GM12878 (cell line): Measurements from ENCODE around the gene DNAH5. TPM values are rescaled to one million over a fixed set of nuclear protein-coding genes. Genes with fewer than 3 reads are reported as not detected.

Experiments
- ATAC-seq: fragments of 200-7000 bp; cut with Tn5 transposase; 3 replicates; pipeline ENCODE4 v1.9.1; 2020; ENCODE audit warnings: mild to moderate bottlenecking, moderate library complexity
- BruUV-seq: library from RNA; stranded (reverse); fragments of 400-500 nt; replicated peaks from 2 replicates; lab custom pipeline; 2021; lab: Mats Ljungman, UMichigan
- CTCF ChIA-PET: fragments of 300-600 bp; sonication (Branson Sonifier 250); formaldehyde crosslinking; extraction: SDS; loops from one replicate; lab custom pipeline; 2021; ENCODE audit warnings: inconsistent platforms; lab: Yijun Ruan, JAX
- POLR2A ChIA-PET: fragments of 350-600 bp; formaldehyde crosslinking; extraction: SDS; loops from one replicate; lab custom pipeline; 2021; ENCODE audit warnings: inconsistent platforms; lab: Charles Lee
- RAD21 ChIA-PET: fragments of 300-600 bp; sonication (Branson Sonifier 250); formaldehyde crosslinking; loops from one replicate; lab custom pipeline; 2023; ENCODE audit warnings: antibody characterized with exemption; ENCODE audit not compliant: unreplicated experiment; lab: Charles Lee
- SMC1A ChIA-PET: fragments of 300-600 bp; sonication (Branson Sonifier 250); formaldehyde crosslinking; loops from one replicate; lab custom pipeline; 2023; ENCODE audit not compliant: unreplicated experiment, uncharacterized antibody; lab: Charles Lee
- DNase-seq: peaks from one replicate; pipeline ENCODE4 v3.0.0-alpha.2; 2011; ENCODE audit warnings: low read depth, low spot score
- FAIRE-seq: peaks from 3 replicates; lab custom pipeline; 2011; peaks lifted over from hg19 to GRCh38; lab: Jason Lieb, UNC
- H2AFZ ChIP-seq: 2 replicates; pipeline ENCODE4 v1.6.0; 2011; ENCODE audit warnings: low read depth, low read length, control low read depth; ENCODE audit not compliant: control insufficient read depth
- H3K27ac ChIP-seq: 2 replicates; pipeline ENCODE4 v1.5.1; 2011; ENCODE audit warnings: control low read depth; ENCODE audit not compliant: control insufficient read depth, insufficient read depth
- H3K27me3 ChIP-seq, 2 experiments: replicated peaks in 1 of 2; 2 replicates each; pipeline versions ENCODE4 v1.6.0 to v1.6.1; 2011; ENCODE audit warnings: low read length in 1 of 2; ENCODE audit not compliant: control insufficient read depth in 2 of 2, insufficient read depth in 2 of 2
- H3K36me3 ChIP-seq, 2 experiments: 2 replicates each; pipeline ENCODE4 v1.5.1; 2011; ENCODE audit warnings: low read length in 1 of 2; ENCODE audit not compliant: control insufficient read depth in 2 of 2, insufficient read depth in 2 of 2
- H3K4me1 ChIP-seq: 2 replicates; pipeline ENCODE4 v1.6.1; 2011; ENCODE audit warnings: mild to moderate bottlenecking, low read length, moderate library complexity, mixed read lengths; ENCODE audit not compliant: control insufficient read depth, insufficient read depth
- H3K4me2 ChIP-seq: 2 replicates; pipeline ENCODE4 v1.6.0; 2011; ENCODE audit warnings: control low read depth; ENCODE audit not compliant: control insufficient read depth, insufficient read depth
- H3K4me3 ChIP-seq: fragments of 200-600 bp; sonication (generic); 2 replicates; pipeline ENCODE4 v1.5.1; 2016
- H3K79me2 ChIP-seq: 2 replicates; pipeline ENCODE4 v1.6.0; 2011; ENCODE audit warnings: low read length; ENCODE audit not compliant: control insufficient read depth, insufficient read depth
- H3K9ac ChIP-seq: 2 replicates; pipeline ENCODE4 v1.8.0; 2011; ENCODE audit warnings: low read length, control low read depth, mixed read lengths; ENCODE audit not compliant: control insufficient read depth, insufficient read depth
- H3K9me3 ChIP-seq: replicated peaks from 3 replicates; pipeline ENCODE4 v1.5.1; 2011; ENCODE audit warnings: mild to moderate bottlenecking, low read length; ENCODE audit not compliant: control insufficient read depth, insufficient read depth
- H4K20me1 ChIP-seq: 2 replicates; pipeline ENCODE4 v1.6.0; 2011; ENCODE audit not compliant: control insufficient read depth, insufficient read depth
- ATF7 ChIP-seq: fragments of 450-650 bp; IDR thresholded peaks from 2 replicates; pipeline ENCODE4 v1.6.1; 2016; ENCODE audit warnings: low read depth, mild to moderate bottlenecking
- CEBPB ChIP-seq, 2 experiments: fragments of 150-350 bp in 1 of 2; IDR thresholded peaks; 2 replicates each; pipeline ENCODE4 v1.6.1; 2012 to 2014; ENCODE audit warnings: low read depth in 2 of 2, low read length in 2 of 2, borderline replicate concordance in 1 of 2, inconsistent platforms in 1 of 2
- CREM ChIP-seq: IDR thresholded peaks from 2 replicates; pipeline ENCODE4 v1.6.1; 2014; ENCODE audit warnings: antibody characterized with exemption, low read depth
- EP300 ChIP-seq, 2 experiments: fragments of 150-350 bp in 1 of 2; IDR thresholded peaks; 2 replicates each; pipeline ENCODE4 v1.6.1; 2011 to 2012; ENCODE audit warnings: low read depth in 2 of 2, low read length in 2 of 2, borderline replicate concordance in 1 of 2, improper control_type of control experiment in 1 of 2, inconsistent platforms in 1 of 2; ENCODE audit not compliant: control insufficient read depth in 1 of 2
- FOXK2 ChIP-seq: fragments of 450-650 bp; IDR thresholded peaks from 2 replicates; pipeline ENCODE4 v1.6.1; 2017; ENCODE audit warnings: mild to moderate bottlenecking, moderate library complexity
- IRF4 ChIP-seq: IDR thresholded peaks from 2 replicates; pipeline ENCODE4 v1.6.1; 2011; ENCODE audit warnings: low read depth, low read length
- MXI1 ChIP-seq: fragments of 150-350 bp; IDR thresholded peaks from 2 replicates; pipeline ENCODE4 v1.6.1; 2011; ENCODE audit warnings: low read depth, mild to moderate bottlenecking, inconsistent platforms, low read length, improper control_type of control experiment
- PAX8 ChIP-seq: fragments of 450-650 bp; IDR thresholded peaks from 2 replicates; pipeline ENCODE4 v1.6.1; 2017; ENCODE audit warnings: mild to moderate bottlenecking, moderate library complexity
- PML ChIP-seq: IDR thresholded peaks from 2 replicates; pipeline ENCODE4 v1.6.1; 2012; ENCODE audit warnings: low read length, inconsistent platforms
- RAD21 ChIP-seq: IDR thresholded peaks from 2 replicates; pipeline ENCODE4 v1.6.1; 2011; ENCODE audit warnings: mild to moderate bottlenecking, low read depth, low read length, moderate library complexity; ENCODE audit not compliant: insufficient read depth
- RUNX3 ChIP-seq: IDR thresholded peaks from 2 replicates; pipeline ENCODE4 v1.6.1; 2012; ENCODE audit warnings: low read length, inconsistent platforms
- STAT3 ChIP-seq: IDR thresholded peaks from 2 replicates; pipeline ENCODE4 v1.6.1; 2011; ENCODE audit warnings: low read depth, low read length, improper control_type of control experiment
- WGBS: methylation state at CpG from one replicate; pipeline ENCODE4 v1.1.6; 2016; ENCODE audit warnings: low lambda C conversion rate; ENCODE audit not compliant: insufficient replicate concordance, insufficient coverage; ENCODE audit errors: missing lambda C conversion rate; 5-methylcytosine and 5-hydroxymethylcytosine counted together
- in situ Hi-C: fragments of 300-500 bp; cut with MboI; formaldehyde crosslinking; loops from 9 replicates; pipeline ENCODE4 v1.14.3; 2018; ENCODE audit warnings: mixed read lengths
- intact Hi-C: fragments of 100-400 bp; cut with micrococcal nuclease; formaldehyde crosslinking; loops from one replicate; pipeline ENCODE4 v1.14.2; 2022; ENCODE audit not compliant: unreplicated experiment
- polyA plus RNA-seq, 11 experiments: library from polyadenylated mRNA; depleted of rRNA in 4 of 11; unstranded in 6 of 11; stranded (reverse) in 5 of 11; fragments of >200 nt; fragmentation: Nextera tagmentation in 4 of 11; fragmentation: Illumina TruSeq in 1 of 11; extraction: Ambion mirVana in 4 of 11; extraction: Trizol in 1 of 11; gene quantifications; 1 replicate in 1 of 11; 2 replicates in 10 of 11; pipeline versions ENCODE4 v1.2.1 to v1.2.3, GENCODE V29; 2011 to 2016; ENCODE audit warnings: inconsistent platforms in 2 of 11, missing spikeins in 2 of 11, low read depth in 1 of 11
- total RNA-seq, 4 experiments: library from RNA; depleted of rRNA in 3 of 4; stranded (reverse); fragments of >200 nt in 3 of 4; fragmentation: Illumina TruSeq in 1 of 4; extraction: Trizol in 1 of 4; gene quantifications; 2 replicates each; pipeline versions ENCODE4 v1.2.1 to v1.2.3, GENCODE V29; 2013 to 2021
- TF ChIP-seq, protein P1 (sequence below): fragments of 450-650 bp; conservative IDR thresholded peaks from 2 replicates; pipeline ENCODE4 v1.6.1; 2017; ENCODE audit warnings: mild to moderate bottlenecking, moderate library complexity
- TF ChIP-seq, protein P2 (sequence below): fragments of 450-650 bp; IDR thresholded peaks from 2 replicates; pipeline ENCODE4 v1.6.1; 2017; ENCODE audit warnings: antibody characterized with exemption, mild to moderate bottlenecking, moderate library complexity
- TF ChIP-seq, protein P3 (sequence below): fragments of 450-650 bp; formaldehyde crosslinking; IDR thresholded peaks from 2 replicates; pipeline ENCODE4 v1.4.0; 2022; ENCODE audit warnings: mild to moderate bottlenecking, moderate library complexity
- TF ChIP-seq, protein P4 (sequence below): IDR thresholded peaks from 2 replicates; pipeline ENCODE4 v1.6.1; 2011; ENCODE audit warnings: borderline replicate concordance, low read depth, mild to moderate bottlenecking, moderate library complexity, mixed read lengths, low read length; ENCODE audit not compliant: insufficient read depth; ENCODE audit errors: extremely low read length

DNAH5 gene
- total and polyA plus RNA-seq, 10 of the 15 experiments (the other 5 are each of a cell fraction or from before 2014, with no cell fraction given), result under 0.01 to 0.30 (median 0.07) TPM; not detected in 7

DNA sequence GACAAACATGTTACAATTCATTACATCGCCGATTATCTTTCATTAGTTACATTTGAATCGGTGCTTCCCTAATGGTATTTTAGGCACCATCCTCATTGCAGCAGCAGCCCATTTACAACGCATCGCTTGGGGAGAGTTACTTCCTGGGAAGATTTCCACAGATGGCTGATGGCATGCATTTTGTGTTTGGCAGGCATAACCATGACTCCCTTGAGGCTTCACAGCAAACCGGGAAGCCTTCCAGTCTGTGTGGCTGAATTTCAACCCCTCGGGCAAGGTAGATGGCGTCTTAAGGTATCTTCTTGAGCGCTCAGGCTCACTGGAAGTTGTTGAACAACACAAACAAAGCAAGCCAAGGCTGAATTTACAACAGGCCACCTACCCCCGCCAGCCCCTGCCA, 1.6 kb upstream of the DNAH5 start:
- RAD21 ChIA-PET, result no interaction called here

More for the DNA sequence above, 1.6 kb upstream of the DNAH5 start:
- POLR2A ChIA-PET, result no interaction called here
- Histone ChIP-seq H3K27me3 (no peaks in the 10 kb centered on the region), H3K27ac (no peak overlapping the region), H4K20me1 (no peaks in the 10 kb centered on the region), H3K4me2 (no peak overlapping the region), H2AFZ (no peak overlapping the region), H3K9me3 (no peaks in the 10 kb centered on the region), H3K36me3 (no peaks in the 10 kb centered on the region), H3K4me3 (no peak overlapping the region), H3K9ac (no peak overlapping the region), H3K79me2 (no peaks in the 10 kb centered on the region), H3K4me1 (no peaks in the 10 kb centered on the region)
- CTCF ChIA-PET, result no interaction called here
- in situ Hi-C loops (no loop called here), intact Hi-C loops (no loop called here)
- FAIRE-seq (no peak), ATAC-seq (no peak), DNase-seq (no peak)
- TF ChIP-seq PAX8, result no peak
- no peak for TF ChIP-seq PML
- TF ChIP-seq CEBPB (IDR thresholded peaks at IDR 0.05; ENCODE audit: borderline replicate concordance in 1 of 2, low read depth in 2 of 2, low read length in 2 of 2), result no peak
- TF ChIP-seq IRF4, result no peak
- TF ChIP-seq, protein P1, sequence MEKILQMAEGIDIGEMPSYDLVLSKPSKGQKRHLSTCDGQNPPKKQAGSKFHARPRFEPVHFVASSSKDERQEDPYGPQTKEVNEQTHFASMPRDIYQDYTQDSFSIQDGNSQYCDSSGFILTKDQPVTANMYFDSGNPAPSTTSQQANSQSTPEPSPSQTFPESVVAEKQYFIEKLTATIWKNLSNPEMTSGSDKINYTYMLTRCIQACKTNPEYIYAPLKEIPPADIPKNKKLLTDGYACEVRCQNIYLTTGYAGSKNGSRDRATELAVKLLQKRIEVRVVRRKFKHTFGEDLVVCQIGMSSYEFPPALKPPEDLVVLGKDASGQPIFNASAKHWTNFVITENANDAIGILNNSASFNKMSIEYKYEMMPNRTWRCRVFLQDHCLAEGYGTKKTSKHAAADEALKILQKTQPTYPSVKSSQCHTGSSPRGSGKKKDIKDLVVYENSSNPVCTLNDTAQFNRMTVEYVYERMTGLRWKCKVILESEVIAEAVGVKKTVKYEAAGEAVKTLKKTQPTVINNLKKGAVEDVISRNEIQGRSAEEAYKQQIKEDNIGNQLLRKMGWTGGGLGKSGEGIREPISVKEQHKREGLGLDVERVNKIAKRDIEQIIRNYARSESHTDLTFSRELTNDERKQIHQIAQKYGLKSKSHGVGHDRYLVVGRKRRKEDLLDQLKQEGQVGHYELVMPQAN, result no peak
- TF ChIP-seq FOXK2, result no peak
- TF ChIP-seq, protein P2, sequence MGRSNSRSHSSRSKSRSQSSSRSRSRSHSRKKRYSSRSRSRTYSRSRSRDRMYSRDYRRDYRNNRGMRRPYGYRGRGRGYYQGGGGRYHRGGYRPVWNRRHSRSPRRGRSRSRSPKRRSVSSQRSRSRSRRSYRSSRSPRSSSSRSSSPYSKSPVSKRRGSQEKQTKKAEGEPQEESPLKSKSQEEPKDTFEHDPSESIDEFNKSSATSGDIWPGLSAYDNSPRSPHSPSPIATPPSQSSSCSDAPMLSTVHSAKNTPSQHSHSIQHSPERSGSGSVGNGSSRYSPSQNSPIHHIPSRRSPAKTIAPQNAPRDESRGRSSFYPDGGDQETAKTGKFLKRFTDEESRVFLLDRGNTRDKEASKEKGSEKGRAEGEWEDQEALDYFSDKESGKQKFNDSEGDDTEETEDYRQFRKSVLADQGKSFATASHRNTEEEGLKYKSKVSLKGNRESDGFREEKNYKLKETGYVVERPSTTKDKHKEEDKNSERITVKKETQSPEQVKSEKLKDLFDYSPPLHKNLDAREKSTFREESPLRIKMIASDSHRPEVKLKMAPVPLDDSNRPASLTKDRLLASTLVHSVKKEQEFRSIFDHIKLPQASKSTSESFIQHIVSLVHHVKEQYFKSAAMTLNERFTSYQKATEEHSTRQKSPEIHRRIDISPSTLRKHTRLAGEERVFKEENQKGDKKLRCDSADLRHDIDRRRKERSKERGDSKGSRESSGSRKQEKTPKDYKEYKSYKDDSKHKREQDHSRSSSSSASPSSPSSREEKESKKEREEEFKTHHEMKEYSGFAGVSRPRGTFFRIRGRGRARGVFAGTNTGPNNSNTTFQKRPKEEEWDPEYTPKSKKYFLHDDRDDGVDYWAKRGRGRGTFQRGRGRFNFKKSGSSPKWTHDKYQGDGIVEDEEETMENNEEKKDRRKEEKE, result no peak
- TF ChIP-seq MXI1, result no peak
- no peak for TF ChIP-seq STAT3
- TF ChIP-seq, protein P3, sequence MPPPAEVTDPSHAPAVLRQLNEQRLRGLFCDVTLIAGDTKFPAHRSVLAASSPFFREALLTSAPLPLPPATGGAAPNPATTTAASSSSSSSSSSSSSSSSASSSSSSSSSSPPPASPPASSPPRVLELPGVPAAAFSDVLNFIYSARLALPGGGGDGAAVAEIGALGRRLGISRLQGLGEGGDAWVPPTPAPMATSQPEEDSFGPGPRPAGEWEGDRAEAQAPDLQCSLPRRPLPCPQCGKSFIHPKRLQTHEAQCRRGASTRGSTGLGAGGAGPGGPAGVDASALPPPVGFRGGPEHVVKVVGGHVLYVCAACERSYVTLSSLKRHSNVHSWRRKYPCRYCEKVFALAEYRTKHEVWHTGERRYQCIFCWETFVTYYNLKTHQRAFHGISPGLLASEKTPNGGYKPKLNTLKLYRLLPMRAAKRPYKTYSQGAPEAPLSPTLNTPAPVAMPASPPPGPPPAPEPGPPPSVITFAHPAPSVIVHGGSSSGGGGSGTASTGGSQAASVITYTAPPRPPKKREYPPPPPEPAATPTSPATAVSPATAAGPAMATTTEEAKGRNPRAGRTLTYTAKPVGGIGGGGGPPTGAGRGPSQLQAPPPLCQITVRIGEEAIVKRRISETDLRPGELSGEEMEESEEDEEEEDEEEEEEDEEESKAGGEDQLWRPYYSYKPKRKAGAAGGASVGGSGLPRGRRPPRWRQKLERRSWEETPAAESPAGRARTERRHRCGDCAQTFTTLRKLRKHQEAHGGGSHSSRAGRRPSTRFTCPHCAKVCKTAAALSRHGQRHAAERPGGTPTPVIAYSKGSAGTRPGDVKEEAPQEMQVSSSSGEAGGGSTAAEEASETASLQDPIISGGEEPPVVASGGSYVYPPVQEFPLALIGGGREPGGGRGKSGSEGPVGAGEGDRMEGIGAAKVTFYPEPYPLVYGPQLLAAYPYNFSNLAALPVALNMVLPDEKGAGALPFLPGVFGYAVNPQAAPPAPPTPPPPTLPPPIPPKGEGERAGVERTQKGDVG (CRISPR knock-in tag), result no peak
- TF ChIP-seq RUNX3, result no peak
- TF ChIP-seq, protein P4, sequence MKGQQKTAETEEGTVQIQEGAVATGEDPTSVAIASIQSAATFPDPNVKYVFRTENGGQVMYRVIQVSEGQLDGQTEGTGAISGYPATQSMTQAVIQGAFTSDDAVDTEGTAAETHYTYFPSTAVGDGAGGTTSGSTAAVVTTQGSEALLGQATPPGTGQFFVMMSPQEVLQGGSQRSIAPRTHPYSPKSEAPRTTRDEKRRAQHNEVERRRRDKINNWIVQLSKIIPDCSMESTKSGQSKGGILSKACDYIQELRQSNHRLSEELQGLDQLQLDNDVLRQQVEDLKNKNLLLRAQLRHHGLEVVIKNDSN, result no peak
- no peak for TF ChIP-seq EP300 (IDR thresholded peaks at IDR 0.05; ENCODE audit: borderline replicate concordance in 1 of 2, control insufficient read depth in 1 of 2, low read depth in 2 of 2, low read length in 2 of 2)
- TF ChIP-seq CREM, result no peak
- no peak for TF ChIP-seq RAD21
- TF ChIP-seq ATF7, result no peak
- no TSS peak for BruUV-seq
- 58% methylated on average over 10 of the region's 10 CpGs for WGBS
- SMC1A ChIA-PET, result no interaction called here
